WTC11 (cell line): ENCODE data around the gene SLC27A5. TPM values are rescaled to one million over a fixed set of nuclear protein-coding genes. Genes with fewer than 3 reads are reported as not detected.

ENCODE experiments used
- ATAC-seq: fragments of 200-7000 bp; cut with Tn5 transposase; 2 replicates; pipeline ENCODE4 v1.10.0; 2021; ENCODE audit warnings: mild to moderate bottlenecking, moderate library complexity
- CTCF ChIA-PET: fragments of 300-600 bp; sonication (Branson Sonifier 250); formaldehyde crosslinking; loops from one replicate; lab custom pipeline; 2021; ENCODE audit warnings: antibody characterized with exemption; lab: Charles Lee
- POLR2A ChIA-PET: fragments of 350-600 bp; sonication (Branson Sonifier 250); formaldehyde crosslinking; loops from one replicate; lab custom pipeline; 2021; ENCODE audit warnings: antibody characterized with exemption; lab: Charles Lee
- DNase-seq: peaks from one replicate; pipeline ENCODE4 v3.0.0; 2021; ENCODE audit warnings: low spot score
- H3K27ac Mint-ChIP-seq: 2 replicates; pipeline ENCODE4 v1.8.0; 2021; ENCODE audit warnings: mixed read lengths
- H3K27me3 Mint-ChIP-seq: 2 replicates; pipeline ENCODE4 v1.8.0; 2021; ENCODE audit warnings: low read depth, mild to moderate bottlenecking, moderate library complexity, mixed read lengths
- H3K36me3 Mint-ChIP-seq: 2 replicates; pipeline ENCODE4 v1.8.0; 2021; ENCODE audit warnings: mixed read lengths
- H3K4me1 Mint-ChIP-seq: 2 replicates; pipeline ENCODE4 v1.8.0; 2022; ENCODE audit warnings: mixed read lengths
- H3K4me3 Mint-ChIP-seq: 2 replicates; pipeline ENCODE4 v1.8.0; 2021; ENCODE audit warnings: mild to moderate bottlenecking, moderate library complexity, mixed read lengths
- H3K9me3 Mint-ChIP-seq: 2 replicates; pipeline ENCODE4 v1.8.0; 2021; ENCODE audit warnings: mixed read lengths
- AFF4 ChIP-seq: sonication (generic); formaldehyde crosslinking; IDR thresholded peaks from 2 replicates; pipeline ENCODE4 v1.8.1; 2023; ENCODE audit warnings: mild to moderate bottlenecking, missing genetic modification reagents, borderline replicate concordance
- AR ChIP-seq: fragments of 250-450 bp; sonication (Bioruptor Pico); IDR thresholded peaks from 2 replicates; pipeline ENCODE4 v1.9.0; 2021; ENCODE audit warnings: mild to moderate bottlenecking
- ATF1 ChIP-seq: sonication (generic); formaldehyde crosslinking; IDR thresholded peaks from 2 replicates; pipeline ENCODE4 v1.8.1; 2023; ENCODE audit warnings: mild to moderate bottlenecking, moderate library complexity, missing genetic modification reagents
- EMX1 ChIP-seq: fragments of 250-450 bp; sonication (Bioruptor Pico); IDR thresholded peaks from 2 replicates; pipeline ENCODE4 v1.8.0; 2021; ENCODE audit warnings: mild to moderate bottlenecking
- GRHL2 ChIP-seq: fragments of 250-450 bp; sonication (Bioruptor Pico); IDR thresholded peaks from 2 replicates; pipeline ENCODE4 v1.8.0; 2022; ENCODE audit warnings: mild to moderate bottlenecking, moderate library complexity; ENCODE audit not compliant: insufficient replicate concordance, severe bottlenecking
- MLX ChIP-seq: sonication (generic); formaldehyde crosslinking; IDR thresholded peaks from 2 replicates; pipeline ENCODE4 v1.8.1; 2023; ENCODE audit warnings: mild to moderate bottlenecking, missing genetic modification reagents, moderate library complexity
- NFYB ChIP-seq: sonication (generic); formaldehyde crosslinking; conservative IDR thresholded peaks from 2 replicates; pipeline ENCODE4 v1.8.0; 2022; ENCODE audit warnings: low read depth, missing genetic modification reagents
- NR3C1 ChIP-seq: sonication (generic); formaldehyde crosslinking; conservative IDR thresholded peaks from 2 replicates; pipeline ENCODE4 v1.8.1; 2023; ENCODE audit warnings: low read depth, mild to moderate bottlenecking, missing genetic modification reagents
- OVOL2 ChIP-seq: fragments of 250-450 bp; sonication (Bioruptor Pico); IDR thresholded peaks from 2 replicates; pipeline ENCODE4 v1.9.0; 2021; ENCODE audit warnings: mild to moderate bottlenecking, borderline replicate concordance
- PRDM15 ChIP-seq: sonication (generic); formaldehyde crosslinking; IDR thresholded peaks from 2 replicates; pipeline ENCODE4 v1.8.0; 2022; ENCODE audit warnings: missing genetic modification reagents
- ZNF121 ChIP-seq: sonication (generic); formaldehyde crosslinking; IDR thresholded peaks from 2 replicates; pipeline ENCODE4 v1.8.0; 2023; ENCODE audit warnings: missing genetic modification reagents
- ZNF138 ChIP-seq: sonication (generic); formaldehyde crosslinking; conservative IDR thresholded peaks from 2 replicates; pipeline ENCODE4 v1.8.1; 2022; ENCODE audit warnings: mild to moderate bottlenecking, moderate library complexity, missing genetic modification reagents
- ZNF263 ChIP-seq: sonication (generic); formaldehyde crosslinking; IDR thresholded peaks from 2 replicates; pipeline ENCODE4 v1.8.1; 2022; ENCODE audit warnings: low read depth, mild to moderate bottlenecking, moderate library complexity, missing genetic modification reagents
- ZNF416 ChIP-seq: fragments of 250-450 bp; sonication (Bioruptor Pico); IDR thresholded peaks from 2 replicates; pipeline ENCODE4 v1.9.0; 2021; ENCODE audit warnings: mild to moderate bottlenecking, inconsistent platforms
- ZNF671 ChIP-seq: fragments of 250-450 bp; sonication (Bioruptor Pico); IDR thresholded peaks from 2 replicates; pipeline ENCODE4 v1.8.0; 2021; ENCODE audit warnings: mild to moderate bottlenecking
- total RNA-seq: library from RNA; stranded (reverse); gene quantifications from 3 replicates; pipeline ENCODE4 v1.2.3, GENCODE V29; 2021
- TF ChIP-seq, protein P1 (sequence below): fragments of 200-600 bp; IDR thresholded peaks from 2 replicates; pipeline ENCODE4 v1.8.0; 2022; ENCODE audit warnings: antibody characterized with exemption
- TF ChIP-seq, protein P2 (sequence below): sonication (generic); formaldehyde crosslinking; IDR thresholded peaks from 2 replicates; pipeline ENCODE4 v1.8.1; 2022; ENCODE audit warnings: low read depth, missing genetic modification reagents, borderline replicate concordance
- TF ChIP-seq, protein P3 (sequence below): sonication (generic); formaldehyde crosslinking; IDR thresholded peaks from 2 replicates; pipeline ENCODE4 v1.8.0; 2023; ENCODE audit warnings: missing genetic modification reagents
- TF ChIP-seq, protein P4 (sequence below): sonication (generic); formaldehyde crosslinking; conservative IDR thresholded peaks from 2 replicates; pipeline ENCODE4 v1.8.1; 2023; ENCODE audit warnings: mild to moderate bottlenecking, low read depth, missing genetic modification reagents, moderate library complexity

The SLC27A5 gene
- total RNA-seq, 1 experiment from 2014 or later: 21.9 TPM

GRCh38 chr19:58474291-58474996 lies 37.3 kb downstream of the SLC27A5 start:
- peaks cover 9% of the 10 kb centered on the region for H3K4me1 Mint-ChIP-seq
- no peaks in the 10 kb centered on the region; the same call in none of the 2 replicates for H3K27me3 Mint-ChIP-seq
- no peak overlapping the region for H3K27ac Mint-ChIP-seq
- H3K4me3 Mint-ChIP-seq: peak overlapping the region; percentile 89
- POLR2A ChIA-PET: no interaction called here
- no peak for ATAC-seq
- H3K36me3 Mint-ChIP-seq: no peaks in the 10 kb centered on the region
- no peaks in the 10 kb centered on the region for H3K9me3 Mint-ChIP-seq
- DNase-seq: no peak
- CTCF ChIA-PET: interaction anchor here (1.6 kb wide), 1 partner anchor 40 kb away, joined by 7 read pairs; no protein-coding TSS in a partner anchor
- no peak for TF ChIP-seq EMX1
- no peak for TF ChIP-seq MLX (CRISPR knock-in tag)
- TF ChIP-seq PRDM15: no peak
- TF ChIP-seq NR3C1 (CRISPR knock-in tag): no peak
- no peak for TF ChIP-seq ZNF263 (CRISPR knock-in tag)
- no peak for TF ChIP-seq ZNF416 (CRISPR knock-in tag)
- no peak for TF ChIP-seq ZNF671 (CRISPR knock-in tag)
- TF ChIP-seq, protein P1, sequence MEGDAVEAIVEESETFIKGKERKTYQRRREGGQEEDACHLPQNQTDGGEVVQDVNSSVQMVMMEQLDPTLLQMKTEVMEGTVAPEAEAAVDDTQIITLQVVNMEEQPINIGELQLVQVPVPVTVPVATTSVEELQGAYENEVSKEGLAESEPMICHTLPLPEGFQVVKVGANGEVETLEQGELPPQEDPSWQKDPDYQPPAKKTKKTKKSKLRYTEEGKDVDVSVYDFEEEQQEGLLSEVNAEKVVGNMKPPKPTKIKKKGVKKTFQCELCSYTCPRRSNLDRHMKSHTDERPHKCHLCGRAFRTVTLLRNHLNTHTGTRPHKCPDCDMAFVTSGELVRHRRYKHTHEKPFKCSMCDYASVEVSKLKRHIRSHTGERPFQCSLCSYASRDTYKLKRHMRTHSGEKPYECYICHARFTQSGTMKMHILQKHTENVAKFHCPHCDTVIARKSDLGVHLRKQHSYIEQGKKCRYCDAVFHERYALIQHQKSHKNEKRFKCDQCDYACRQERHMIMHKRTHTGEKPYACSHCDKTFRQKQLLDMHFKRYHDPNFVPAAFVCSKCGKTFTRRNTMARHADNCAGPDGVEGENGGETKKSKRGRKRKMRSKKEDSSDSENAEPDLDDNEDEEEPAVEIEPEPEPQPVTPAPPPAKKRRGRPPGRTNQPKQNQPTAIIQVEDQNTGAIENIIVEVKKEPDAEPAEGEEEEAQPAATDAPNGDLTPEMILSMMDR: no peak
- TF ChIP-seq ATF1: no peak
- no peak for TF ChIP-seq GRHL2 (CRISPR knock-in tag)
- TF ChIP-seq, protein P2, sequence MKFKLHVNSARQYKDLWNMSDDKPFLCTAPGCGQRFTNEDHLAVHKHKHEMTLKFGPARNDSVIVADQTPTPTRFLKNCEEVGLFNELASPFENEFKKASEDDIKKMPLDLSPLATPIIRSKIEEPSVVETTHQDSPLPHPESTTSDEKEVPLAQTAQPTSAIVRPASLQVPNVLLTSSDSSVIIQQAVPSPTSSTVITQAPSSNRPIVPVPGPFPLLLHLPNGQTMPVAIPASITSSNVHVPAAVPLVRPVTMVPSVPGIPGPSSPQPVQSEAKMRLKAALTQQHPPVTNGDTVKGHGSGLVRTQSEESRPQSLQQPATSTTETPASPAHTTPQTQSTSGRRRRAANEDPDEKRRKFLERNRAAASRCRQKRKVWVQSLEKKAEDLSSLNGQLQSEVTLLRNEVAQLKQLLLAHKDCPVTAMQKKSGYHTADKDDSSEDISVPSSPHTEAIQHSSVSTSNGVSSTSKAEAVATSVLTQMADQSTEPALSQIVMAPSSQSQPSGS (CRISPR knock-in tag): no peak
- TF ChIP-seq AR: no peak
- TF ChIP-seq, protein P3, sequence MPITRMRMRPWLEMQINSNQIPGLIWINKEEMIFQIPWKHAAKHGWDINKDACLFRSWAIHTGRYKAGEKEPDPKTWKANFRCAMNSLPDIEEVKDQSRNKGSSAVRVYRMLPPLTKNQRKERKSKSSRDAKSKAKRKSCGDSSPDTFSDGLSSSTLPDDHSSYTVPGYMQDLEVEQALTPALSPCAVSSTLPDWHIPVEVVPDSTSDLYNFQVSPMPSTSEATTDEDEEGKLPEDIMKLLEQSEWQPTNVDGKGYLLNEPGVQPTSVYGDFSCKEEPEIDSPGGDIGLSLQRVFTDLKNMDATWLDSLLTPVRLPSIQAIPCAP (CRISPR knock-in tag): no peak
- TF ChIP-seq, protein P4, sequence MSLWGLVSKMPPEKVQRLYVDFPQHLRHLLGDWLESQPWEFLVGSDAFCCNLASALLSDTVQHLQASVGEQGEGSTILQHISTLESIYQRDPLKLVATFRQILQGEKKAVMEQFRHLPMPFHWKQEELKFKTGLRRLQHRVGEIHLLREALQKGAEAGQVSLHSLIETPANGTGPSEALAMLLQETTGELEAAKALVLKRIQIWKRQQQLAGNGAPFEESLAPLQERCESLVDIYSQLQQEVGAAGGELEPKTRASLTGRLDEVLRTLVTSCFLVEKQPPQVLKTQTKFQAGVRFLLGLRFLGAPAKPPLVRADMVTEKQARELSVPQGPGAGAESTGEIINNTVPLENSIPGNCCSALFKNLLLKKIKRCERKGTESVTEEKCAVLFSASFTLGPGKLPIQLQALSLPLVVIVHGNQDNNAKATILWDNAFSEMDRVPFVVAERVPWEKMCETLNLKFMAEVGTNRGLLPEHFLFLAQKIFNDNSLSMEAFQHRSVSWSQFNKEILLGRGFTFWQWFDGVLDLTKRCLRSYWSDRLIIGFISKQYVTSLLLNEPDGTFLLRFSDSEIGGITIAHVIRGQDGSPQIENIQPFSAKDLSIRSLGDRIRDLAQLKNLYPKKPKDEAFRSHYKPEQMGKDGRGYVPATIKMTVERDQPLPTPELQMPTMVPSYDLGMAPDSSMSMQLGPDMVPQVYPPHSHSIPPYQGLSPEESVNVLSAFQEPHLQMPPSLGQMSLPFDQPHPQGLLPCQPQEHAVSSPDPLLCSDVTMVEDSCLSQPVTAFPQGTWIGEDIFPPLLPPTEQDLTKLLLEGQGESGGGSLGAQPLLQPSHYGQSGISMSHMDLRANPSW (CRISPR knock-in tag): no peak
- TF ChIP-seq ZNF138 (CRISPR knock-in tag): no peak
- TF ChIP-seq AFF4 (CRISPR knock-in tag): no peak
- no peak for TF ChIP-seq OVOL2 (CRISPR knock-in tag)
- TF ChIP-seq ZNF121 (CRISPR knock-in tag): no peak
- TF ChIP-seq NFYB (CRISPR knock-in tag): no peak
